Neural cell (in vitro differentiated cells): ENCODE data around the gene DEFB132. TPM values are rescaled to one million over a fixed set of nuclear protein-coding genes. Genes with fewer than 3 reads are reported as not detected.

Source experiments
- H2AFZ ChIP-seq: fragments of 200-600, 300-800 bp; sonication (generic), shearing (Covaris generic); 2 replicates; pipeline ENCODE4 v1.6.0; 2014; ENCODE audit warnings: low read depth, mild to moderate bottlenecking, antibody characterized with exemption, low read length, moderate library complexity
- H3F3A ChIP-seq: fragments of 200-600 bp; shearing (Covaris generic); 2 replicates; pipeline ENCODE4 v1.6.1; 2016; ENCODE audit warnings: mild to moderate bottlenecking, moderate library complexity, mixed read lengths, antibody characterized with exemption, low read length; ENCODE audit not compliant: insufficient read depth, poor library complexity, severe bottlenecking
- H3K27ac ChIP-seq: fragments of 200-600, 300-800 bp; sonication (generic), shearing (Covaris generic); 2 replicates; pipeline ENCODE4 v1.5.1; 2014; ENCODE audit warnings: mild to moderate bottlenecking, low read length, moderate library complexity
- H3K27me3 ChIP-seq: fragments of 300-800, 200-600 bp; sonication (generic), shearing (Covaris generic); 2 replicates; pipeline ENCODE4 v1.6.0; 2014; ENCODE audit warnings: mild to moderate bottlenecking, low read depth, low read length, moderate library complexity; ENCODE audit not compliant: insufficient read depth
- H3K36me3 ChIP-seq: fragments of 300-800, 200-600 bp; sonication (generic), shearing (Covaris generic); 2 replicates; pipeline ENCODE4 v1.5.1; 2014; ENCODE audit warnings: mild to moderate bottlenecking, antibody characterized with exemption, low read length, moderate library complexity; ENCODE audit not compliant: insufficient read depth
- H3K4me2 ChIP-seq: fragments of 300-800, 200-600 bp; sonication (generic), shearing (Covaris generic); 2 replicates; pipeline ENCODE4 v1.6.0; 2014; ENCODE audit warnings: mild to moderate bottlenecking, low read length
- H3K4me3 ChIP-seq: fragments of 300-800, 200-600 bp; sonication (generic), shearing (Covaris generic); 2 replicates; pipeline ENCODE4 v1.5.1; 2014; ENCODE audit warnings: mild to moderate bottlenecking, low read length, moderate library complexity
- H3K79me2 ChIP-seq: fragments of 200-600 bp; shearing (Covaris generic); replicated peaks from 2 replicates; pipeline ENCODE4 v1.6.0; 2014; ENCODE audit warnings: mild to moderate bottlenecking, low read length, moderate library complexity; ENCODE audit not compliant: insufficient read depth
- H3K9ac ChIP-seq: fragments of 300-800, 200-600 bp; sonication (generic), shearing (Covaris generic); 2 replicates; pipeline ENCODE4 v1.6.1; 2016; ENCODE audit warnings: mild to moderate bottlenecking, low read length, mixed read lengths
- H3K9me2 ChIP-seq: fragments of 200-600 bp; shearing (Covaris generic); 2 replicates; pipeline ENCODE4 v1.6.1; 2016; ENCODE audit warnings: mild to moderate bottlenecking, low read length, mixed read lengths; ENCODE audit not compliant: insufficient read depth
- H3K9me3 ChIP-seq: fragments of 200-600, 300-800 bp; sonication (generic), shearing (Covaris generic); 2 replicates; pipeline ENCODE4 v1.6.1; 2016; ENCODE audit warnings: mild to moderate bottlenecking, mixed run types, low read length, moderate library complexity, mixed read lengths
- H4K20me1 ChIP-seq: fragments of 200-600 bp; shearing (Covaris generic); 2 replicates; pipeline ENCODE4 v1.6.1; 2016; ENCODE audit warnings: mild to moderate bottlenecking, mixed run types; ENCODE audit not compliant: insufficient read depth
- EP300 ChIP-seq: fragments of 450-650 bp; conservative IDR thresholded peaks from 2 replicates; pipeline ENCODE4 v1.6.1; 2014; ENCODE audit warnings: antibody characterized with exemption, mild to moderate bottlenecking, moderate library complexity; ENCODE audit not compliant: poor library complexity, severe bottlenecking
- EZH2 ChIP-seq: fragments of 200-600, 300-800 bp; shearing (Covaris generic), sonication (generic); IDR thresholded peaks from 2 replicates; pipeline ENCODE4 v1.6.1; 2014; ENCODE audit warnings: antibody characterized with exemption, low read length, borderline replicate concordance, mild to moderate bottlenecking; ENCODE audit not compliant: insufficient read depth, poor library complexity, severe bottlenecking
- MXI1 ChIP-seq: fragments of 450-650 bp; conservative IDR thresholded peaks from 2 replicates; pipeline ENCODE4 v1.6.1; 2014; ENCODE audit warnings: antibody characterized with exemption, mild to moderate bottlenecking; ENCODE audit not compliant: poor library complexity, severe bottlenecking
- POLR2AphosphoS5 ChIP-seq: IDR thresholded peaks from 2 replicates; pipeline ENCODE4 v1.6.1; 2012
- RAD21 ChIP-seq: fragments of 450-650 bp; conservative IDR thresholded peaks from 2 replicates; pipeline ENCODE4 v1.6.1; 2014; ENCODE audit warnings: antibody characterized with exemption, mild to moderate bottlenecking, moderate library complexity
- SMC3 ChIP-seq: fragments of 450-650 bp; conservative IDR thresholded peaks from 2 replicates; pipeline ENCODE4 v1.6.1; 2014; ENCODE audit warnings: antibody characterized with exemption, mild to moderate bottlenecking, moderate library complexity; ENCODE audit not compliant: poor library complexity
- TAF1 ChIP-seq: IDR thresholded peaks from 2 replicates; pipeline ENCODE4 v1.6.1; 2012; ENCODE audit warnings: low read depth
- polyA plus RNA-seq: library from polyadenylated mRNA; depleted of rRNA; stranded (reverse); fragments of >200 nt; gene quantifications from 2 replicates; pipeline ENCODE4 v1.2.3, GENCODE V29; 2014
- TF ChIP-seq, protein P1 (sequence below): fragments of 450-650 bp; IDR thresholded peaks from 2 replicates; pipeline ENCODE4 v1.5.1; 2014; ENCODE audit warnings: antibody characterized with exemption, mild to moderate bottlenecking, moderate library complexity; ENCODE audit not compliant: poor library complexity, severe bottlenecking
- TF ChIP-seq, protein P2 (sequence below): IDR thresholded peaks from 2 replicates; pipeline ENCODE4 v1.6.1; 2012; ENCODE audit warnings: borderline replicate concordance

Gene DEFB132
- polyA plus RNA-seq, 1 donor from 2014 or later = not detected

DNA sequence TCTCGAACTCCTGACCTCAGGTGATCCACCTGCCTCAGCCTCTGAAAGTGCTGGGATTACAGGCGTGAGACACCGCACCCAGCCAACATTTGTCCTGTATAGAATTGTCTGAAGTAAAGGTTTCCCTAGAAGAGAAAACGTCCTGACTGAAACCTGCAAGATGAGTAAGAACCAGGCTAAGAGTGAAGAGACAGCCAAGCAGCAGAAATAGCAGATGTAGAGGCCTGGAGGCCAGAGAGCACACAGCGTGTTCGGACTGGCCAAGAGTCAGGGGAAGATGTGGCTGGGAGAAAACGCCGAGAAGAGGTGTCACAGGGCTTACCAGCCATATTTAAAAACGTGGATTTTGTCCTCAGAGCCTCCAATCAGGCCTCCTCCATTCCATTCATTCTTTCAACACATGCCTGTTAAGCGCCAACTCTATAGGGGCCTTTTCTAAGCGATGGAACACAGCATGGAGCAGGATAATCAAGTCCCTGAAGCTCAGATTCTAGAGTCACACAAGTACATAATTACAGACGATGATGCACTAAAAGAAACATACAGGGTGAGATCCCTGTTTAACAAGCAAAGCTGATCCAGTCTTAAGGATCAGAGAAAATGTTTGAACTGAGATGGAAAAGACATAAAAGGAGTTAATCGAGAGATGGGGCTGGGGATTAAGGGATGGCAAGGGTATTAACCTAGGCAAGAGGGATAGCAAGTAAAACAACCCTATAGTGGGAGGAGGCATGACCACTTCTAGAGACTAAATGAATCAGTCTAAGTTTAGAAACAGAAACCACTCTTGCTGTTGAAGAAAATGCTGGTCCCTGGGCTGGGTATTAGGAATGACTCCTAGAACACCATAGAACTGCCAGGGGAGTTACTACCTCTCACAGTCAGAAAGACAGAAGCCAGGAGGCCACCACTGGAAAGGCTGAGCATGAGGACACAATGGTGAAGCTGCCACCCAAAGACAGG lies 44.6 kb downstream of the DEFB132 start:
- Histone ChIP-seq H3K9ac (no peak overlapping the region), H3K9me3 (no peaks in the 10 kb centered on the region), H3F3A (no peaks in the 10 kb centered on the region), H3K9me2 (no peaks in the 10 kb centered on the region), H3K27ac (no peak overlapping the region), H3K27me3 (no peaks in the 10 kb centered on the region), H3K4me3 (no peak overlapping the region), H2AFZ (no peak overlapping the region), H3K4me2 (no peak overlapping the region), H4K20me1 (no peaks in the 10 kb centered on the region), H3K79me2 (peaks cover 31% of the 10 kb centered on the region), H3K36me3 (no peaks in the 10 kb centered on the region)
- TF ChIP-seq EZH2 = no peak
- TF ChIP-seq RAD21 = no peak
- TF ChIP-seq, protein P1, sequence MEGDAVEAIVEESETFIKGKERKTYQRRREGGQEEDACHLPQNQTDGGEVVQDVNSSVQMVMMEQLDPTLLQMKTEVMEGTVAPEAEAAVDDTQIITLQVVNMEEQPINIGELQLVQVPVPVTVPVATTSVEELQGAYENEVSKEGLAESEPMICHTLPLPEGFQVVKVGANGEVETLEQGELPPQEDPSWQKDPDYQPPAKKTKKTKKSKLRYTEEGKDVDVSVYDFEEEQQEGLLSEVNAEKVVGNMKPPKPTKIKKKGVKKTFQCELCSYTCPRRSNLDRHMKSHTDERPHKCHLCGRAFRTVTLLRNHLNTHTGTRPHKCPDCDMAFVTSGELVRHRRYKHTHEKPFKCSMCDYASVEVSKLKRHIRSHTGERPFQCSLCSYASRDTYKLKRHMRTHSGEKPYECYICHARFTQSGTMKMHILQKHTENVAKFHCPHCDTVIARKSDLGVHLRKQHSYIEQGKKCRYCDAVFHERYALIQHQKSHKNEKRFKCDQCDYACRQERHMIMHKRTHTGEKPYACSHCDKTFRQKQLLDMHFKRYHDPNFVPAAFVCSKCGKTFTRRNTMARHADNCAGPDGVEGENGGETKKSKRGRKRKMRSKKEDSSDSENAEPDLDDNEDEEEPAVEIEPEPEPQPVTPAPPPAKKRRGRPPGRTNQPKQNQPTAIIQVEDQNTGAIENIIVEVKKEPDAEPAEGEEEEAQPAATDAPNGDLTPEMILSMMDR = no peak
- TF ChIP-seq EP300 = no peak

DNA sequence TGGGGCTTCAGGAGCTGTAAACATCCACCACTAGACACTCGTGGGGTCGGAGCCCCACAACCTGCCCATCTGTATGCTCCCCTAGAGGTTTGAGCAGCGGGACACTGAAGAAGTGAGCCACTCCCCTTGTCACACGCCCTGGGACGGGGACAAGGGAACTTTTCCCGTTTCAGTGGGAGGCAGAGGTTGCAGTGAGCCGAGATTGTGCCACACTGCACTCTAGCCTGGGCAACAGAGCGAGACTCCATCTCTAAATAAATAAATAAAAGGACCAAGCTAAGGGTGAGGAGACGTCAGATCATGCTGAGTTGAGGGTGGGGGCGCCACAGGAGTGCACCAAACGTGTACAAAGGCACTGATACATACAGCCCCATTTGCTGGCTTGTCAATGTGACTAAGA lies 48.2 kb downstream of the DEFB132 start:
- Histone ChIP-seq H3K27ac (no peak overlapping the region), H3K4me3 (no peak overlapping the region), H4K20me1 (no peaks in the 10 kb centered on the region), H3K36me3 (no peaks in the 10 kb centered on the region), H2AFZ (no peak overlapping the region), H3K4me2 (no peak overlapping the region), H3K9ac (no peak overlapping the region), H3F3A (peaks cover 15% of the 10 kb centered on the region), H3K79me2 (peaks cover 4% of the 10 kb centered on the region), H3K9me2 (no peaks in the 10 kb centered on the region), H3K9me3 (no peaks in the 10 kb centered on the region), H3K27me3 (no peaks in the 10 kb centered on the region)
- TF ChIP-seq POLR2AphosphoS5 (no peak), MXI1 (no peak)

DNA sequence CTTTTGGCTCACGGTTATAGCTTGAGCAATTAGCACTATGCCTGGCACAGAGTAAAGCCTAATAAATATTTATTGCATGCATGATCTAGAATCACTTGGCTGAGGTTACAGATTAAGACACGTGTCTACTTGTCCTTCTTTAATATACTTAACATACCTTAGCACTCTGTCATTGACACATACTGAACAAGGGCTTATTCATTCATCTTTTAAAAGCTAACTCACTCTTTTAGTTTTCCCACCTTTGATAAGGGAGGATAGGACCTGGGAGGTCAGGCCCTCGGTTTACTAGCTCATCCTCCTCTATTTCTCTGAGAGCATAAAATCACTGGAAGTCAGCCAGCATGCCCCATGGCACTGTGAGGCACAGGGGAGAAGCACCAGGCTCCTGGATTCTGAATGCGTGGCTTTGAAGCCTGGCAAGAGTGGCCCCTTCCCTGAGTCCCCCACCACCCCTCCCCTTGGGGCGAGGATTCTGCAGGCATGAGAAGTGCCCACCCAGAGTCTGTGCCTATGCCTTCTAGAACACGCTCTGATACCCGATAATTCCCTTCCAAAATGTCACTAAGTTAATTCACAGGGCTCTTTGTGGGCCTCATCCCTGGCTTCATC lies 51.0 kb downstream of the DEFB132 start:
- Histone ChIP-seq H3K9me3 (no peaks in the 10 kb centered on the region), H3K4me3 (peak overlapping the region; percentile 71), H3K9ac (peak overlapping the region; percentile 95), H3K36me3 (no peaks in the 10 kb centered on the region), H3K27me3 (no peaks in the 10 kb centered on the region), H3K27ac (peak overlapping the region; percentile 98), H4K20me1 (no peaks in the 10 kb centered on the region), H3K79me2 (peaks cover 4% of the 10 kb centered on the region), H2AFZ (no peak overlapping the region), H3K4me2 (peak overlapping the region; percentile 96), H3K9me2 (no peaks in the 10 kb centered on the region), H3F3A (peaks cover 20% of the 10 kb centered on the region)
- TF ChIP-seq, protein P2, sequence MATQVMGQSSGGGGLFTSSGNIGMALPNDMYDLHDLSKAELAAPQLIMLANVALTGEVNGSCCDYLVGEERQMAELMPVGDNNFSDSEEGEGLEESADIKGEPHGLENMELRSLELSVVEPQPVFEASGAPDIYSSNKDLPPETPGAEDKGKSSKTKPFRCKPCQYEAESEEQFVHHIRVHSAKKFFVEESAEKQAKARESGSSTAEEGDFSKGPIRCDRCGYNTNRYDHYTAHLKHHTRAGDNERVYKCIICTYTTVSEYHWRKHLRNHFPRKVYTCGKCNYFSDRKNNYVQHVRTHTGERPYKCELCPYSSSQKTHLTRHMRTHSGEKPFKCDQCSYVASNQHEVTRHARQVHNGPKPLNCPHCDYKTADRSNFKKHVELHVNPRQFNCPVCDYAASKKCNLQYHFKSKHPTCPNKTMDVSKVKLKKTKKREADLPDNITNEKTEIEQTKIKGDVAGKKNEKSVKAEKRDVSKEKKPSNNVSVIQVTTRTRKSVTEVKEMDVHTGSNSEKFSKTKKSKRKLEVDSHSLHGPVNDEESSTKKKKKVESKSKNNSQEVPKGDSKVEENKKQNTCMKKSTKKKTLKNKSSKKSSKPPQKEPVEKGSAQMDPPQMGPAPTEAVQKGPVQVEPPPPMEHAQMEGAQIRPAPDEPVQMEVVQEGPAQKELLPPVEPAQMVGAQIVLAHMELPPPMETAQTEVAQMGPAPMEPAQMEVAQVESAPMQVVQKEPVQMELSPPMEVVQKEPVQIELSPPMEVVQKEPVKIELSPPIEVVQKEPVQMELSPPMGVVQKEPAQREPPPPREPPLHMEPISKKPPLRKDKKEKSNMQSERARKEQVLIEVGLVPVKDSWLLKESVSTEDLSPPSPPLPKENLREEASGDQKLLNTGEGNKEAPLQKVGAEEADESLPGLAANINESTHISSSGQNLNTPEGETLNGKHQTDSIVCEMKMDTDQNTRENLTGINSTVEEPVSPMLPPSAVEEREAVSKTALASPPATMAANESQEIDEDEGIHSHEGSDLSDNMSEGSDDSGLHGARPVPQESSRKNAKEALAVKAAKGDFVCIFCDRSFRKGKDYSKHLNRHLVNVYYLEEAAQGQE = no peak
- no peak for TF ChIP-seq EP300
- TF ChIP-seq MXI1 = no peak
- TF ChIP-seq, protein P1 = no peak
- no peak for TF ChIP-seq TAF1
- TF ChIP-seq RAD21 = no peak
- no peak for TF ChIP-seq EZH2
- no peak for TF ChIP-seq SMC3
